Neural cell (in vitro differentiated cells): ENCODE results near the gene CNOT6. TPM values are rescaled to one million over a fixed set of nuclear protein-coding genes. Genes with fewer than 3 reads are reported as not detected.
"Not testable (repeated sequence)": the region's sequence is repeated elsewhere in the genome, so short reads cannot be mapped to it uniquely, and the experiment has no call there.

Experiments used
- H2AFZ ChIP-seq: fragments of 200-600, 300-800 bp; sonication (generic), shearing (Covaris generic); 2 replicates; pipeline ENCODE4 v1.6.0; 2014; ENCODE audit warnings: low read depth, mild to moderate bottlenecking, antibody characterized with exemption, low read length, moderate library complexity
- H3F3A ChIP-seq: fragments of 200-600 bp; shearing (Covaris generic); 2 replicates; pipeline ENCODE4 v1.6.1; 2016; ENCODE audit warnings: mild to moderate bottlenecking, moderate library complexity, mixed read lengths, antibody characterized with exemption, low read length; ENCODE audit not compliant: insufficient read depth, poor library complexity, severe bottlenecking
- H3K27ac ChIP-seq: fragments of 200-600, 300-800 bp; sonication (generic), shearing (Covaris generic); 2 replicates; pipeline ENCODE4 v1.5.1; 2014; ENCODE audit warnings: mild to moderate bottlenecking, low read length, moderate library complexity
- H3K27me3 ChIP-seq: fragments of 300-800, 200-600 bp; sonication (generic), shearing (Covaris generic); 2 replicates; pipeline ENCODE4 v1.6.0; 2014; ENCODE audit warnings: mild to moderate bottlenecking, low read depth, low read length, moderate library complexity; ENCODE audit not compliant: insufficient read depth
- H3K36me3 ChIP-seq: fragments of 300-800, 200-600 bp; sonication (generic), shearing (Covaris generic); 2 replicates; pipeline ENCODE4 v1.5.1; 2014; ENCODE audit warnings: mild to moderate bottlenecking, antibody characterized with exemption, low read length, moderate library complexity; ENCODE audit not compliant: insufficient read depth
- H3K4me2 ChIP-seq: fragments of 300-800, 200-600 bp; sonication (generic), shearing (Covaris generic); 2 replicates; pipeline ENCODE4 v1.6.0; 2014; ENCODE audit warnings: mild to moderate bottlenecking, low read length
- H3K4me3 ChIP-seq: fragments of 300-800, 200-600 bp; sonication (generic), shearing (Covaris generic); 2 replicates; pipeline ENCODE4 v1.5.1; 2014; ENCODE audit warnings: mild to moderate bottlenecking, low read length, moderate library complexity
- H3K79me2 ChIP-seq: fragments of 200-600 bp; shearing (Covaris generic); replicated peaks from 2 replicates; pipeline ENCODE4 v1.6.0; 2014; ENCODE audit warnings: mild to moderate bottlenecking, low read length, moderate library complexity; ENCODE audit not compliant: insufficient read depth
- H3K9ac ChIP-seq: fragments of 300-800, 200-600 bp; sonication (generic), shearing (Covaris generic); 2 replicates; pipeline ENCODE4 v1.6.1; 2016; ENCODE audit warnings: mild to moderate bottlenecking, low read length, mixed read lengths
- H3K9me2 ChIP-seq: fragments of 200-600 bp; shearing (Covaris generic); 2 replicates; pipeline ENCODE4 v1.6.1; 2016; ENCODE audit warnings: mild to moderate bottlenecking, low read length, mixed read lengths; ENCODE audit not compliant: insufficient read depth
- H3K9me3 ChIP-seq: fragments of 200-600, 300-800 bp; sonication (generic), shearing (Covaris generic); 2 replicates; pipeline ENCODE4 v1.6.1; 2016; ENCODE audit warnings: mild to moderate bottlenecking, mixed run types, low read length, moderate library complexity, mixed read lengths
- H4K20me1 ChIP-seq: fragments of 200-600 bp; shearing (Covaris generic); 2 replicates; pipeline ENCODE4 v1.6.1; 2016; ENCODE audit warnings: mild to moderate bottlenecking, mixed run types; ENCODE audit not compliant: insufficient read depth
- CTCF ChIP-seq: fragments of 450-650 bp; IDR thresholded peaks from 2 replicates; pipeline ENCODE4 v1.5.1; 2014; ENCODE audit warnings: antibody characterized with exemption, mild to moderate bottlenecking, moderate library complexity; ENCODE audit not compliant: poor library complexity, severe bottlenecking
- EP300 ChIP-seq: fragments of 450-650 bp; conservative IDR thresholded peaks from 2 replicates; pipeline ENCODE4 v1.6.1; 2014; ENCODE audit warnings: antibody characterized with exemption, mild to moderate bottlenecking, moderate library complexity; ENCODE audit not compliant: poor library complexity, severe bottlenecking
- EZH2 ChIP-seq: fragments of 200-600, 300-800 bp; shearing (Covaris generic), sonication (generic); IDR thresholded peaks from 2 replicates; pipeline ENCODE4 v1.6.1; 2014; ENCODE audit warnings: antibody characterized with exemption, low read length, borderline replicate concordance, mild to moderate bottlenecking; ENCODE audit not compliant: insufficient read depth, poor library complexity, severe bottlenecking
- MXI1 ChIP-seq: fragments of 450-650 bp; conservative IDR thresholded peaks from 2 replicates; pipeline ENCODE4 v1.6.1; 2014; ENCODE audit warnings: antibody characterized with exemption, mild to moderate bottlenecking; ENCODE audit not compliant: poor library complexity, severe bottlenecking
- POLR2AphosphoS5 ChIP-seq: IDR thresholded peaks from 2 replicates; pipeline ENCODE4 v1.6.1; 2012
- RAD21 ChIP-seq: fragments of 450-650 bp; conservative IDR thresholded peaks from 2 replicates; pipeline ENCODE4 v1.6.1; 2014; ENCODE audit warnings: antibody characterized with exemption, mild to moderate bottlenecking, moderate library complexity
- SMC3 ChIP-seq: fragments of 450-650 bp; conservative IDR thresholded peaks from 2 replicates; pipeline ENCODE4 v1.6.1; 2014; ENCODE audit warnings: antibody characterized with exemption, mild to moderate bottlenecking, moderate library complexity; ENCODE audit not compliant: poor library complexity
- TAF1 ChIP-seq: IDR thresholded peaks from 2 replicates; pipeline ENCODE4 v1.6.1; 2012; ENCODE audit warnings: low read depth
- polyA plus RNA-seq: library from polyadenylated mRNA; depleted of rRNA; stranded (reverse); fragments of >200 nt; gene quantifications from 2 replicates; pipeline ENCODE4 v1.2.3, GENCODE V29; 2014
- TF ChIP-seq, protein P1 (sequence below): IDR thresholded peaks from 2 replicates; pipeline ENCODE4 v1.6.1; 2012; ENCODE audit warnings: borderline replicate concordance

The CNOT6 gene
- polyA plus RNA-seq, 1 donor from 2014 or later, result 43.0 TPM

- Histone ChIP-seq H3K4me3 (no peak overlapping the region), H4K20me1 (peaks cover 8% of the 10 kb centered on the region), H3K4me2 (no peak overlapping the region), H3K27me3 (no peaks in the 10 kb centered on the region), H3K9me3 (no peaks in the 10 kb centered on the region), H3K9me2 (no peaks in the 10 kb centered on the region), H3K9ac (no peak overlapping the region), H3K27ac (no peak overlapping the region), H3F3A (no peaks in the 10 kb centered on the region), H3K36me3 (peaks cover 3% of the 10 kb centered on the region), H3K79me2 (peaks cover 84% of the 10 kb centered on the region), H2AFZ (no peak overlapping the region)
- TF ChIP-seq MXI1 (no peak), CTCF (no peak), EZH2 (no peak), EP300 (no peak), SMC3 (no peak), POLR2AphosphoS5 (no peak), RAD21 (no peak), TAF1 (no peak)
- TF ChIP-seq, protein P1, sequence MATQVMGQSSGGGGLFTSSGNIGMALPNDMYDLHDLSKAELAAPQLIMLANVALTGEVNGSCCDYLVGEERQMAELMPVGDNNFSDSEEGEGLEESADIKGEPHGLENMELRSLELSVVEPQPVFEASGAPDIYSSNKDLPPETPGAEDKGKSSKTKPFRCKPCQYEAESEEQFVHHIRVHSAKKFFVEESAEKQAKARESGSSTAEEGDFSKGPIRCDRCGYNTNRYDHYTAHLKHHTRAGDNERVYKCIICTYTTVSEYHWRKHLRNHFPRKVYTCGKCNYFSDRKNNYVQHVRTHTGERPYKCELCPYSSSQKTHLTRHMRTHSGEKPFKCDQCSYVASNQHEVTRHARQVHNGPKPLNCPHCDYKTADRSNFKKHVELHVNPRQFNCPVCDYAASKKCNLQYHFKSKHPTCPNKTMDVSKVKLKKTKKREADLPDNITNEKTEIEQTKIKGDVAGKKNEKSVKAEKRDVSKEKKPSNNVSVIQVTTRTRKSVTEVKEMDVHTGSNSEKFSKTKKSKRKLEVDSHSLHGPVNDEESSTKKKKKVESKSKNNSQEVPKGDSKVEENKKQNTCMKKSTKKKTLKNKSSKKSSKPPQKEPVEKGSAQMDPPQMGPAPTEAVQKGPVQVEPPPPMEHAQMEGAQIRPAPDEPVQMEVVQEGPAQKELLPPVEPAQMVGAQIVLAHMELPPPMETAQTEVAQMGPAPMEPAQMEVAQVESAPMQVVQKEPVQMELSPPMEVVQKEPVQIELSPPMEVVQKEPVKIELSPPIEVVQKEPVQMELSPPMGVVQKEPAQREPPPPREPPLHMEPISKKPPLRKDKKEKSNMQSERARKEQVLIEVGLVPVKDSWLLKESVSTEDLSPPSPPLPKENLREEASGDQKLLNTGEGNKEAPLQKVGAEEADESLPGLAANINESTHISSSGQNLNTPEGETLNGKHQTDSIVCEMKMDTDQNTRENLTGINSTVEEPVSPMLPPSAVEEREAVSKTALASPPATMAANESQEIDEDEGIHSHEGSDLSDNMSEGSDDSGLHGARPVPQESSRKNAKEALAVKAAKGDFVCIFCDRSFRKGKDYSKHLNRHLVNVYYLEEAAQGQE, result no peak
Measured at GRCh38 chr5:180498378-180498777, 4.2 kb downstream of the CNOT6 start.

- Histone ChIP-seq H3K36me3 (peaks cover 3% of the 10 kb centered on the region), H3K4me3 (no peak overlapping the region), H4K20me1 (peaks cover 8% of the 10 kb centered on the region), H3K9ac (no peak overlapping the region), H2AFZ (no peak overlapping the region), H3K27me3 (no peaks in the 10 kb centered on the region), H3K4me2 (no peak overlapping the region), H3K27ac (no peak overlapping the region), H3K9me3 (no peaks in the 10 kb centered on the region), H3K79me2 (peaks cover 96% of the 10 kb centered on the region), H3K9me2 (no peaks in the 10 kb centered on the region), H3F3A (no peaks in the 10 kb centered on the region)
- TF ChIP-seq EZH2, result no peak
- TF ChIP-seq TAF1, result no peak
- no peak for TF ChIP-seq EP300
- TF ChIP-seq POLR2AphosphoS5, result no peak
Measured at GRCh38 chr5:180499684-180500083, 5.5 kb downstream of the CNOT6 start.

DNA sequence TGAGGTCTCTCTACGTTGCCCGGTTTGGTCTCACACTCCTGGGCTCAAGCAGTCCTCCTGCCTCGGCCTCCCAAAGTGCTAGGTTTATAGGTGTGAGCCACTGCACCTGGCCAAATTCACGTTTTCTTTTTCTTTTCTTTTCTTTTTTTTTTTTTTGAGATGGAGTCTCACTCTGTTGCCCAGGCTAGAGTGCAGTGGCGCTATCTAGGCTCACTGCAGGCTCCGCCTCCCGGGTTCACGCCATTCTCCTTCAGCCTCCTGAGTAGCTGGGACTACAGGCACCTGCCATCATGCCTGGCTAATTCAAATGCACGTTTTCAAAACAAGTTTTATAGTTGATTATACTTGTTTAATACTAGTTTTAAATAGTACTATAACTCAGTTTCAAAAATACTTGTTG lies 6.1 kb downstream of the CNOT6 start:
- H3K9me3 ChIP-seq, H4K20me1 ChIP-seq, H3K9ac ChIP-seq, H3K27me3 ChIP-seq, H3K4me2 ChIP-seq, H3K36me3 ChIP-seq, H2AFZ ChIP-seq, H3F3A ChIP-seq, H3K9me2 ChIP-seq, H3K27ac ChIP-seq, H3K4me3 ChIP-seq: not testable (repeated sequence)
- peaks cover 91% of the 10 kb centered on the region for H3K79me2 ChIP-seq
